Neural cell (in vitro differentiated cells): ENCODE data around the gene GZMM.

Source experiments
- CTCF ChIP-seq: fragments of 450-650 bp; IDR thresholded peaks from 2 replicates; pipeline ENCODE4 v1.5.1; 2014; ENCODE audit warnings: antibody characterized with exemption, mild to moderate bottlenecking, moderate library complexity; ENCODE audit not compliant: poor library complexity, severe bottlenecking
- EZH2 ChIP-seq: fragments of 200-600, 300-800 bp; shearing (Covaris generic), sonication (generic); IDR thresholded peaks from 2 replicates; pipeline ENCODE4 v1.6.1; 2014; ENCODE audit warnings: antibody characterized with exemption, low read length, borderline replicate concordance, mild to moderate bottlenecking; ENCODE audit not compliant: insufficient read depth, poor library complexity, severe bottlenecking
- MXI1 ChIP-seq: fragments of 450-650 bp; conservative IDR thresholded peaks from 2 replicates; pipeline ENCODE4 v1.6.1; 2014; ENCODE audit warnings: antibody characterized with exemption, mild to moderate bottlenecking; ENCODE audit not compliant: poor library complexity, severe bottlenecking
- POLR2AphosphoS5 ChIP-seq: IDR thresholded peaks from 2 replicates; pipeline ENCODE4 v1.6.1; 2012
- RAD21 ChIP-seq: fragments of 450-650 bp; conservative IDR thresholded peaks from 2 replicates; pipeline ENCODE4 v1.6.1; 2014; ENCODE audit warnings: antibody characterized with exemption, mild to moderate bottlenecking, moderate library complexity
- SMC3 ChIP-seq: fragments of 450-650 bp; conservative IDR thresholded peaks from 2 replicates; pipeline ENCODE4 v1.6.1; 2014; ENCODE audit warnings: antibody characterized with exemption, mild to moderate bottlenecking, moderate library complexity; ENCODE audit not compliant: poor library complexity
- TAF1 ChIP-seq: IDR thresholded peaks from 2 replicates; pipeline ENCODE4 v1.6.1; 2012; ENCODE audit warnings: low read depth

- TF ChIP-seq SMC3 (no peak), MXI1 (no peak), CTCF (no peak), RAD21 (no peak), TAF1 (no peak), EZH2 (no peak), POLR2AphosphoS5 (no peak)
Measured at GRCh38 chr19:511101-511851, 32.6 kb upstream of the GZMM start.
